ENCODE data around the gene TAGLN.

TAGLN gene

GRCh38 chr11:117187428-117187798, 11.8 kb upstream of the TAGLN start:
- H3K27ac Mint-ChIP-seq = no peak overlapping the region
- peaks cover 49% of the 10 kb centered on the region for H3K36me3 Mint-ChIP-seq (ENCODE audit: low read depth)
- H3K9me3 Mint-ChIP-seq = no peaks in the 10 kb centered on the region
- H3K4me1 Mint-ChIP-seq (ENCODE audit: low read depth) = no peaks in the 10 kb centered on the region
- peak; percentile 14 for DNase-seq
- H3K27me3 Mint-ChIP-seq = no peaks in the 10 kb centered on the region
- H3K4me3 Mint-ChIP-seq = no peak overlapping the region

- Mint-ChIP-seq H3K27me3 (no peaks in the 10 kb centered on the region), H3K4me1 (ENCODE audit: low read depth) (no peaks in the 10 kb centered on the region), H3K4me3 (no peak overlapping the region), H3K9me3 (no peaks in the 10 kb centered on the region), H3K27ac (peak overlapping the region; percentile 10), H3K36me3 (ENCODE audit: low read depth) (peaks cover 49% of the 10 kb centered on the region)
- peak; percentile 17 for DNase-seq
Observed at GRCh38 chr11:117187799-117188481, 11.2 kb upstream of the TAGLN start.

- Mint-ChIP-seq H3K4me3 (no peak overlapping the region), H3K27ac (no peak overlapping the region), H3K4me1 (ENCODE audit: low read depth) (no peaks in the 10 kb centered on the region), H3K27me3 (no peaks in the 10 kb centered on the region), H3K9me3 (no peaks in the 10 kb centered on the region), H3K36me3 (ENCODE audit: low read depth) (peaks cover 51% of the 10 kb centered on the region)
- peak; percentile 14 for DNase-seq
Observed at GRCh38 chr11:117188620-117189081, 10.5 kb upstream of the TAGLN start.

GRCh38 chr11:117189191-117189940, 9.8 kb upstream of the TAGLN start:
- Mint-ChIP-seq H3K27me3 (no peaks in the 10 kb centered on the region), H3K36me3 (ENCODE audit: low read depth) (peaks cover 50% of the 10 kb centered on the region), H3K4me3 (no peak overlapping the region), H3K27ac (peak overlapping the region; percentile 37), H3K9me3 (no peaks in the 10 kb centered on the region), H3K4me1 (ENCODE audit: low read depth) (no peaks in the 10 kb centered on the region)
- DNase-seq = no peak

GRCh38 chr11:117189941-117190544, 9.1 kb upstream of the TAGLN start:
- no peaks in the 10 kb centered on the region for H3K4me1 Mint-ChIP-seq (ENCODE audit: low read depth)
- H3K36me3 Mint-ChIP-seq (ENCODE audit: low read depth) = peaks cover 50% of the 10 kb centered on the region
- H3K9me3 Mint-ChIP-seq = no peaks in the 10 kb centered on the region
- H3K27ac Mint-ChIP-seq = no peak overlapping the region
- no peak overlapping the region for H3K4me3 Mint-ChIP-seq
- DNase-seq = peak; percentile 23
- H3K27me3 Mint-ChIP-seq = no peaks in the 10 kb centered on the region

GRCh38 chr11:117191680-117192400, 7.3 kb upstream of the TAGLN start:
- peaks cover 44% of the 10 kb centered on the region for H3K36me3 Mint-ChIP-seq (ENCODE audit: low read depth)
- no peak for DNase-seq
- H3K27ac Mint-ChIP-seq = no peak overlapping the region
- no peaks in the 10 kb centered on the region for H3K4me1 Mint-ChIP-seq (ENCODE audit: low read depth)
- H3K27me3 Mint-ChIP-seq = no peaks in the 10 kb centered on the region
- H3K9me3 Mint-ChIP-seq = no peaks in the 10 kb centered on the region
- no peak overlapping the region for H3K4me3 Mint-ChIP-seq

- peaks cover 41% of the 10 kb centered on the region for H3K36me3 Mint-ChIP-seq (ENCODE audit: low read depth)
- no peaks in the 10 kb centered on the region for H3K9me3 Mint-ChIP-seq
- no peak overlapping the region for H3K4me3 Mint-ChIP-seq
- no peaks in the 10 kb centered on the region for H3K27me3 Mint-ChIP-seq
- H3K27ac Mint-ChIP-seq = no peak overlapping the region
- no peaks in the 10 kb centered on the region for H3K4me1 Mint-ChIP-seq (ENCODE audit: low read depth)
- DNase-seq = no peak
Observed at GRCh38 chr11:117192401-117192875, 6.7 kb upstream of the TAGLN start.

- peaks cover 37% of the 10 kb centered on the region for H3K36me3 Mint-ChIP-seq (ENCODE audit: low read depth)
Observed at GRCh38 chr11:117193130-117194020, 5.8 kb upstream of the TAGLN start.

GRCh38 chr11:117194267-117194666, 4.9 kb upstream of the TAGLN start:
- H3K4me1 Mint-ChIP-seq (ENCODE audit: low read depth) = no peaks in the 10 kb centered on the region
- H3K36me3 Mint-ChIP-seq (ENCODE audit: low read depth) = peaks cover 28% of the 10 kb centered on the region
- H3K27ac Mint-ChIP-seq = no peak overlapping the region
- H3K4me3 Mint-ChIP-seq = no peak overlapping the region
- H3K27me3 Mint-ChIP-seq = no peaks in the 10 kb centered on the region
- H3K9me3 Mint-ChIP-seq = no peaks in the 10 kb centered on the region
- no peak for DNase-seq

More at GRCh38 chr11:117193130-117194020, 5.8 kb upstream of the TAGLN start:
- Mint-ChIP-seq H3K27me3 (no peaks in the 10 kb centered on the region), H3K9me3 (no peaks in the 10 kb centered on the region), H3K4me1 (ENCODE audit: low read depth) (no peaks in the 10 kb centered on the region), H3K27ac (peak overlapping the region; percentile 16), H3K4me3 (no peak overlapping the region)
- no peak for DNase-seq

- no peak for DNase-seq
- peaks cover 27% of the 10 kb centered on the region for H3K36me3 Mint-ChIP-seq (ENCODE audit: low read depth)
- H3K27me3 Mint-ChIP-seq = no peaks in the 10 kb centered on the region
- H3K27ac Mint-ChIP-seq = peak overlapping the region; percentile 47
- H3K4me3 Mint-ChIP-seq = no peak overlapping the region
- H3K9me3 Mint-ChIP-seq = no peaks in the 10 kb centered on the region
- no peaks in the 10 kb centered on the region for H3K4me1 Mint-ChIP-seq (ENCODE audit: low read depth)
Observed at GRCh38 chr11:117195258-117195657, 3.9 kb upstream of the TAGLN start.

GRCh38 chr11:117195761-117196160, 3.4 kb upstream of the TAGLN start:
- DNase-seq = no peak
- Mint-ChIP-seq H3K27me3 (no peaks in the 10 kb centered on the region), H3K4me1 (ENCODE audit: low read depth) (no peaks in the 10 kb centered on the region), H3K9me3 (no peaks in the 10 kb centered on the region), H3K27ac (no peak overlapping the region), H3K4me3 (no peak overlapping the region), H3K36me3 (ENCODE audit: low read depth) (peaks cover 23% of the 10 kb centered on the region)

GRCh38 chr11:117197006-117197405, 2.2 kb upstream of the TAGLN start:
- DNase-seq = no peak
- no peak overlapping the region for H3K27ac Mint-ChIP-seq
- no peaks in the 10 kb centered on the region for H3K27me3 Mint-ChIP-seq
- no peaks in the 10 kb centered on the region for H3K9me3 Mint-ChIP-seq
- no peaks in the 10 kb centered on the region for H3K4me1 Mint-ChIP-seq (ENCODE audit: low read depth)
- peaks cover 20% of the 10 kb centered on the region for H3K36me3 Mint-ChIP-seq (ENCODE audit: low read depth)
- H3K4me3 Mint-ChIP-seq = no peak overlapping the region

- H3K27ac Mint-ChIP-seq = peak overlapping the region; percentile 19
- no peaks in the 10 kb centered on the region for H3K9me3 Mint-ChIP-seq
- H3K4me3 Mint-ChIP-seq = no peak overlapping the region
- no peaks in the 10 kb centered on the region for H3K4me1 Mint-ChIP-seq (ENCODE audit: low read depth)
- DNase-seq = no peak
- no peaks in the 10 kb centered on the region for H3K27me3 Mint-ChIP-seq
- peaks cover 14% of the 10 kb centered on the region for H3K36me3 Mint-ChIP-seq (ENCODE audit: low read depth)
Observed at GRCh38 chr11:117197516-117198456, 1.4 kb upstream of the TAGLN start.

Measured in activated T-cell treated with anti-CD3 and anti-CD28 coated beads, Interleukin-2, amount 50 U/mL, for 24 hours (primary cell).